ENCODE results near the gene CEACAM5. TPM values are rescaled to one million over a fixed set of nuclear protein-coding genes. Genes with fewer than 3 reads are reported as not detected.
A peak's percentile ranks its signal among the peaks of the same experiment; 100 is the strongest.

CEACAM5 gene
- total RNA-seq, 4 donors from 2014 or later = 95.5 to 1,964 (median 1,677) TPM

- Histone ChIP-seq H3K27me3 (peaks cover 1% of the 10 kb centered on the region), H3K36me3 (no peaks in the 10 kb centered on the region), H3K27ac (no peak overlapping the region), H3K9me3 (no peaks in the 10 kb centered on the region), H3K4me3 (no peak overlapping the region), H3K4me1 (peaks cover 0 to 29% (median 15%) of the 10 kb centered on the region in 4 donors)
- DNase-seq = peak; percentile 6
- intact Hi-C loops (cut with DNase I; ENCODE audit: low total_unique reads) (no loop called here), in situ Hi-C loops (cut with MboI; ENCODE audit: low pct_ligation_motif_present in 1 of 4, low pct_unique_long_range_greater_than_20kb in 1 of 4, low sequenced_read_pairs in 3 of 4) (no loop called here)
- no peak for TF ChIP-seq CTCF (IDR thresholded peaks at IDR 0.05)
- TF ChIP-seq EP300 (IDR thresholded peaks at IDR 0.05; ENCODE audit: low read depth) = no peak
- no peak for TF ChIP-seq POLR2AphosphoS5 (IDR thresholded peaks at IDR 0.05)
- 79 to 81% methylated on average over 6 to 13 of the region's 13 CpGs for WGBS, 2 donors (ENCODE audit: low coverage in 1 of 2)
Measured at GRCh38 chr19:41700381-41701195, 7.8 kb upstream of the CEACAM5 start.

DNA sequence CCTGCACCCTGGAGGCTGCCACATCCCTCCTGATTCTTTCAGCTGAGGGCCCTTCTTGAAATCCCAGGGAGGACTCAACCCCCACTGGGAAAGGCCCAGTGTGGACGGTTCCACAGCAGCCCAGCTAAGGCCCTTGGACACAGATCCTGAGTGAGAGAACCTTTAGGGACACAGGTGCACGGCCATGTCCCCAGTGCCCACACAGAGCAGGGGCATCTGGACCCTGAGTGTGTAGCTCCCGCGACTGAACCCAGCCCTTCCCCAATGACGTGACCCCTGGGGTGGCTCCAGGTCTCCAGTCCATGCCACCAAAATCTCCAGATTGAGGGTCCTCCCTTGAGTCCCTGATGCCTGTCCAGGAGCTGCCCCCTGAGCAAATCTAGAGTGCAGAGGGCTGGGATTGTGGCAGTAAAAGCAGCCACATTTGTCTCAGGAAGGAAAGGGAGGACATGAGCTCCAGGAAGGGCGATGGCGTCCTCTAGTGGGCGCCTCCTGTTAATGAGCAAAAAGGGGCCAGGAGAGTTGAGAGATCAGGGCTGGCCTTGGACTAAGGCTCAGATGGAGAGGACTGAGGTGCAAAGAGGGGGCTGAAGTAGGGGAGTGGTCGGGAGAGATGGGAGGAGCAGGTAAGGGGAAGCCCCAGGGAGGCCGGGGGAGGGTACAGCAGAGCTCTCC lies 6.9 kb upstream of the CEACAM5 start:
- whole genome bisulfite sequencing, 2 donors (ENCODE audit: low coverage in 1 of 2) = 0 to 50% methylated on average over 1 to 9 of the region's 10 CpGs
- TF ChIP-seq POLR2AphosphoS5 (IDR thresholded peaks at IDR 0.05) = no peak
- peak; percentile 28 to 75 (median 59) for TF ChIP-seq CTCF (IDR thresholded peaks at IDR 0.05)
- H3K4me1 ChIP-seq = peaks cover 0 to 29% (median 15%) of the 10 kb centered on the region in 4 donors
- peaks cover 10% of the 10 kb centered on the region for H3K27me3 ChIP-seq
- peak; percentile 70 for DNase-seq
- in situ Hi-C loops (cut with MboI; ENCODE audit: low pct_ligation_motif_present in 1 of 4, low pct_unique_long_range_greater_than_20kb in 1 of 4, low sequenced_read_pairs in 3 of 4) (no loop called here), intact Hi-C loops (cut with DNase I; ENCODE audit: low total_unique reads) (no loop called here)
- no peak overlapping the region for H3K4me3 ChIP-seq
- no peaks in the 10 kb centered on the region for H3K9me3 ChIP-seq
- no peaks in the 10 kb centered on the region for H3K36me3 ChIP-seq
- no peak overlapping the region for H3K27ac ChIP-seq

DNA sequence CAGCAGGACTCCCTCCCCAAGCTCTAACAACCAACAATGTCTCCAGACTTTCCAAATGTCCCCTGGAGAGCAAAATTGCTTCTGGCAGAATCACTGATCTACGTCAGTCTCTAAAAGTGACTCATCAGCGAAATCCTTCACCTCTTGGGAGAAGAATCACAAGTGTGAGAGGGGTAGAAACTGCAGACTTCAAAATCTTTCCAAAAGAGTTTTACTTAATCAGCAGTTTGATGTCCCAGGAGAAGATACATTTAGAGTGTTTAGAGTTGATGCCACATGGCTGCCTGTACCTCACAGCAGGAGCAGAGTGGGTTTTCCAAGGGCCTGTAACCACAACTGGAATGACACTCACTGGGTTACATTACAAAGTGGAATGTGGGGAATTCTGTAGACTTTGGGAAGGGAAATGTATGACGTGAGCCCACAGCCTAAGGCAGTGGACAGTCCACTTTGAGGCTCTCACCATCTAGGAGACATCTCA lies 6.2 kb upstream of the CEACAM5 start:
- WGBS, 2 donors (ENCODE audit: low coverage in 1 of 2) = 59 to 67% methylated on average over 1 to 3 of the region's 3 CpGs
- H3K27me3 ChIP-seq = peaks cover 10% of the 10 kb centered on the region
- H3K27ac ChIP-seq = no peak overlapping the region
- TF ChIP-seq POLR2AphosphoS5 (IDR thresholded peaks at IDR 0.05) (no peak), EP300 (IDR thresholded peaks at IDR 0.05; ENCODE audit: low read depth) (no peak), CTCF (IDR thresholded peaks at IDR 0.05) (no peak), POLR2A (IDR thresholded peaks at IDR 0.05) (no peak)
- no peak for DNase-seq
- in situ Hi-C loops (cut with MboI; ENCODE audit: low pct_ligation_motif_present in 1 of 4, low pct_unique_long_range_greater_than_20kb in 1 of 4, low sequenced_read_pairs in 3 of 4) = no loop called here
- peaks cover 0 to 32% (median 15%) of the 10 kb centered on the region in 4 donors for H3K4me1 ChIP-seq
- intact Hi-C loops (cut with DNase I; ENCODE audit: low total_unique reads) = no loop called here
- H3K36me3 ChIP-seq = no peaks in the 10 kb centered on the region
- H3K4me3 ChIP-seq = no peak overlapping the region
- no peaks in the 10 kb centered on the region for H3K9me3 ChIP-seq

DNA sequence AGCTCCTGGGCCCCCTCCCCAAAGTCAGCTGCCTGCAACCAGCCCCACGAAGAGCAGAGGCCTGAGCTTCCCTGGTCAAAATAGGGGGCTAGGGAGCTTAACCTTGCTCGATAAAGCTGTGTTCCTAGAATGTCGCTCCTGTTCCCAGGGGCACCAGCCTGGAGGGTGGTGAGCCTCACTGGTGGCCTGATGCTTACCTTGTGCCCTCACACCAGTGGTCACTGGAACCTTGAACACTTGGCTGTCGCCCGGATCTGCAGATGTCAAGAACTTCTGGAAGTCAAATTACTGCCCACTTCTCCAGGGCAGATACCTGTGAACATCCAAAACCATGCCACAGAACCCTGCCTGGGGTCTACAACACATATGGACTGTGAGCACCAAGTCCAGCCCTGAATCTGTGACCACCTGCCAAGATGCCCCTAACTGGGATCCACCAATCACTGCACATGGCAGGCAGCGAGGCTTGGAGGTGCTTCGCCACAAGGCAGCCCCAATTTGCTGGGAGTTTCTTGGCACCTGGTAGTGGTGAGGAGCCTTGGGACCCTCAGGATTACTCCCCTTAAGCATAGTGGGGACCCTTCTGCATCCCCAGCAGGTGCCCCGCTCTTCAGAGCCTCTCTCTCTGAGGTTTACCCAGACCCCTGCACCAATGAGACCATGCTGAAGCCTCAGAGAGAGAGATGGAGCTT lies 4.7 kb upstream of the CEACAM5 start:
- in situ Hi-C loops (cut with MboI; ENCODE audit: low pct_ligation_motif_present in 1 of 4, low pct_unique_long_range_greater_than_20kb in 1 of 4, low sequenced_read_pairs in 3 of 4) (no loop called here), intact Hi-C loops (cut with DNase I; ENCODE audit: low total_unique reads) (no loop called here)
- no peak for TF ChIP-seq POLR2AphosphoS5 (IDR thresholded peaks at IDR 0.05)
- TF ChIP-seq POLR2A (IDR thresholded peaks at IDR 0.05) = no peak
- TF ChIP-seq EP300 (IDR thresholded peaks at IDR 0.05; ENCODE audit: low read depth) = no peak
- TF ChIP-seq CTCF (IDR thresholded peaks at IDR 0.05) = no peak
- 84% methylated on average over 8 of the region's 8 CpGs; no CpG with 5 or more reads in 1 of the 2 donors for WGBS, 2 donors (ENCODE audit: low coverage in 1 of 2)
- Histone ChIP-seq H3K9me3 (no peaks in the 10 kb centered on the region), H3K36me3 (no peaks in the 10 kb centered on the region), H3K4me1 (peaks cover 3 to 29% (median 19%) of the 10 kb centered on the region in 4 donors), H3K4me3 (no peak overlapping the region), H3K27me3 (peaks cover 10% of the 10 kb centered on the region), H3K27ac (no peak overlapping the region)
- DNase-seq = peak; percentile 5

All from transverse colon (tissue), 4 donors.